ENCODE results near the gene ZNF784.

Gene ZNF784

GRCh38 chr19:55624109-55625003, at the start of gene ZNF784:
TSS of gene ZNF784 (minus strand) at chr19:55624566. CDS start at chr19:55624561, 5 bp downstream.
- DNase-seq (ENCODE audit: low read depth, low spot score): no peak

GRCh38 chr19:55673889-55674288, 49.5 kb upstream of the ZNF784 start:
- no peak for DNase-seq (ENCODE audit: low read depth, low spot score)

- DNase-seq (ENCODE audit: low read depth, low spot score): no peak
Observed at GRCh38 chr19:55673465-55673864, 49.1 kb upstream of the ZNF784 start.

GRCh38 chr19:55672418-55672817, 48.1 kb upstream of the ZNF784 start:
- DNase-seq (ENCODE audit: low read depth, low spot score): no peak

- no peak for DNase-seq (ENCODE audit: low read depth, low spot score)
Observed at GRCh38 chr19:55671054-55671378, 46.6 kb upstream of the ZNF784 start.

GRCh38 chr19:55670280-55671053, 46.1 kb upstream of the ZNF784 start:
- DNase-seq (ENCODE audit: low read depth, low spot score): no peak

- DNase-seq (ENCODE audit: low read depth, low spot score): no peak
Observed at GRCh38 chr19:55669418-55670279, 45.3 kb upstream of the ZNF784 start.

GRCh38 chr19:55668603-55669348, 44.4 kb upstream of the ZNF784 start:
- no peak for DNase-seq (ENCODE audit: low read depth, low spot score)

GRCh38 chr19:55667958-55668357, 43.6 kb upstream of the ZNF784 start:
- DNase-seq (ENCODE audit: low read depth, low spot score): no peak

- DNase-seq (ENCODE audit: low read depth, low spot score): no peak
Observed at GRCh38 chr19:55667511-55667910, 43.1 kb upstream of the ZNF784 start.

- no peak for DNase-seq (ENCODE audit: low read depth, low spot score)
Observed at GRCh38 chr19:55667006-55667381, 42.6 kb upstream of the ZNF784 start.

GRCh38 chr19:55666343-55667005, 42.1 kb upstream of the ZNF784 start:
- DNase-seq (ENCODE audit: low read depth, low spot score): no peak

- DNase-seq (ENCODE audit: low read depth, low spot score): no peak
Observed at GRCh38 chr19:55663846-55664536, 39.6 kb upstream of the ZNF784 start.

GRCh38 chr19:55661826-55662225, 37.5 kb upstream of the ZNF784 start:
- DNase-seq (ENCODE audit: low read depth, low spot score): no peak

GRCh38 chr19:55660991-55661390, 36.6 kb upstream of the ZNF784 start:
- DNase-seq (ENCODE audit: low read depth, low spot score): no peak

- no peak for DNase-seq (ENCODE audit: low read depth, low spot score)
Observed at GRCh38 chr19:55660404-55660803, 36.0 kb upstream of the ZNF784 start.

- no peak for DNase-seq (ENCODE audit: low read depth, low spot score)
Observed at GRCh38 chr19:55659822-55660221, 35.5 kb upstream of the ZNF784 start.

- DNase-seq (ENCODE audit: low read depth, low spot score): no peak
Observed at GRCh38 chr19:55658846-55659459, 34.6 kb upstream of the ZNF784 start.

GRCh38 chr19:55656988-55657747, 32.8 kb upstream of the ZNF784 start:
- DNase-seq (ENCODE audit: low read depth, low spot score): no peak
